Esophagus muscularis mucosa (tissue), 4 donors: ENCODE measurements around the gene RFC1. TPM values are rescaled to one million over a fixed set of nuclear protein-coding genes. Genes with fewer than 3 reads are reported as not detected.
"Not testable (repeated sequence)": the region's sequence is repeated elsewhere in the genome, so short reads cannot be mapped to it uniquely, and the experiment has no call there.

ENCODE experiments used
- DNase-seq: peaks from one replicate; pipeline ENCODE4 v3.0.0-alpha.2; 2017; ENCODE audit errors: extremely low spot score
- H3K27ac ChIP-seq, 4 donors: fragments of 200-600 bp; sonication (generic); replicated peaks in 1 of 4; 1 replicate in 3 of 4; 2 replicates in 1 of 4; pipeline ENCODE4 v1.5.1; 2016 to 2019; ENCODE audit warnings: mild to moderate bottlenecking in 1 of 4
- H3K27me3 ChIP-seq, 4 donors: fragments of 200-600 bp; sonication (generic); one replicate each; pipeline versions ENCODE4 v1.5.1 to v1.6.0; 2016 to 2019
- H3K36me3 ChIP-seq, 4 donors: fragments of 200-600 bp; sonication (generic); one replicate each; pipeline ENCODE4 v1.5.1; 2016 to 2019
- H3K4me1 ChIP-seq, 4 donors: fragments of 200-600 bp; sonication (generic); one replicate each; pipeline ENCODE4 v1.5.1; 2016 to 2019
- H3K4me3 ChIP-seq, 4 donors: fragments of 200-600 bp; sonication (generic); 1 replicate in 2 of 4; 2 replicates in 2 of 4; pipeline ENCODE4 v1.5.1; 2016 to 2019; ENCODE audit warnings: mild to moderate bottlenecking in 4 of 4, moderate library complexity in 1 of 4
- H3K9me3 ChIP-seq, 4 donors: fragments of 200-600 bp; sonication (generic); 1 replicate in 3 of 4; 2 replicates in 1 of 4; pipeline ENCODE4 v1.5.1; 2016 to 2019
- CTCF ChIP-seq, 3 experiments: fragments of 200-600 bp in 2 of 3; fragments of 450-650 bp in 1 of 3; sonication (generic) in 2 of 3; IDR thresholded peaks; one replicate each; pipeline ENCODE4 v1.5.1; 2017 to 2019; ENCODE audit warnings: antibody characterized with exemption in 3 of 3, mild to moderate bottlenecking in 2 of 3, moderate library complexity in 1 of 3
- EP300 ChIP-seq: sonication (generic); formaldehyde crosslinking; IDR thresholded peaks from one replicate; pipeline ENCODE4 v1.6.1; 2017; ENCODE audit warnings: antibody characterized with exemption
- POLR2A ChIP-seq: fragments of 450-650 bp; IDR thresholded peaks from one replicate; pipeline ENCODE4 v1.6.1; 2017; ENCODE audit warnings: antibody characterized with exemption, moderate library complexity, mild to moderate bottlenecking, low read depth
- POLR2AphosphoS5 ChIP-seq, 2 donors: sonication (generic); formaldehyde crosslinking; IDR thresholded peaks; one replicate each; pipeline ENCODE4 v1.6.1; 2017; ENCODE audit warnings: antibody characterized with exemption in 2 of 2
- WGBS: methylation state at CpG from one replicate; pipeline ENCODE4 v1.1.5; 2018; 5-methylcytosine and 5-hydroxymethylcytosine counted together
- intact Hi-C: fragments of 100-400 bp; cut with DNase I; formaldehyde crosslinking; loops from one replicate; pipeline ENCODE4 v1.15.1; 2023
- total RNA-seq, 4 donors: library from RNA; depleted of rRNA; stranded (reverse); fragments of >200 nt; gene quantifications; one replicate each; pipeline versions ENCODE4 v1.1.0 to v1.2.1, GENCODE V29; 2016

RFC1 gene
- total RNA-seq, 4 donors from 2014 or later, result 30.6 to 37.4 (median 33.9) TPM

- no peaks in the 10 kb centered on the region for H3K27me3 ChIP-seq
- peaks cover 14 to 47% (median 43%) of the 10 kb centered on the region in 4 donors for H3K4me1 ChIP-seq
- TF ChIP-seq CTCF (IDR thresholded peaks at IDR 0.05) (no peak), POLR2AphosphoS5 (IDR thresholded peaks at IDR 0.05) (no peak), EP300 (no peak), POLR2A (no peak)
- intact Hi-C loops, result no loop called here
- WGBS, result 9% methylated on average over 5 of the region's 5 CpGs
- no peaks in the 10 kb centered on the region for H3K9me3 ChIP-seq
- H3K27ac ChIP-seq, result peak overlapping the region; percentile 61 to 72 (median 66)
- no peak for DNase-seq
- H3K4me3 ChIP-seq, result peak overlapping the region; percentile 27 to 45 (median 42)
- H3K36me3 ChIP-seq, result peaks cover 0 to 24% (median 16%) of the 10 kb centered on the region in 4 donors
Observed at GRCh38 chr4:39353478-39354253, 12.5 kb downstream of the RFC1 start.

- DNase-seq, intact Hi-C loops, H3K27me3 ChIP-seq, H3K9me3 ChIP-seq: not testable (repeated sequence)
- Histone ChIP-seq H3K27ac (peak overlapping the region; percentile 61 to 72 (median 66)), H3K36me3 (peaks cover 0 to 26% (median 16%) of the 10 kb centered on the region in 4 donors), H3K4me3 (peak overlapping the region; percentile 27 to 45 (median 42)), H3K4me1 (peaks cover 14 to 47% (median 42%) of the 10 kb centered on the region in 4 donors)
- 54% methylated on average over 6 of the region's 6 CpGs for WGBS
Observed at GRCh38 chr4:39353149-39353477, 13.0 kb downstream of the RFC1 start.

GRCh38 chr4:39349326-39349725 is 16.8 kb downstream of the RFC1 start:
- intact Hi-C loops, result no loop called here
- DNase-seq, result no peak
- Histone ChIP-seq H3K27me3 (no peaks in the 10 kb centered on the region), H3K4me3 (no peak overlapping the region), H3K4me1 (peaks cover 12 to 24% (median 20%) of the 10 kb centered on the region in 4 donors), H3K27ac (no peak overlapping the region), H3K36me3 (peaks cover 0 to 35% (median 20%) of the 10 kb centered on the region in 4 donors), H3K9me3 (no peaks in the 10 kb centered on the region)
- TF ChIP-seq POLR2AphosphoS5 (IDR thresholded peaks at IDR 0.05) (no peak), POLR2A (no peak), EP300 (no peak), CTCF (IDR thresholded peaks at IDR 0.05) (no peak)
- WGBS, result 98% methylated on average over 2 of the region's 2 CpGs

GRCh38 chr4:39348371-39349315 is 17.5 kb downstream of the RFC1 start:
- no peak overlapping the region for H3K4me3 ChIP-seq
- no peaks in the 10 kb centered on the region for H3K9me3 ChIP-seq
- 97% methylated on average over 4 of the region's 4 CpGs for WGBS
- intact Hi-C loops, result no loop called here
- no peak for TF ChIP-seq CTCF (IDR thresholded peaks at IDR 0.05)
- no peak for TF ChIP-seq POLR2AphosphoS5 (IDR thresholded peaks at IDR 0.05)
- TF ChIP-seq POLR2A, result no peak
- TF ChIP-seq EP300, result no peak
- peaks cover 0 to 39% (median 22%) of the 10 kb centered on the region in 4 donors for H3K36me3 ChIP-seq
- no peak overlapping the region for H3K27ac ChIP-seq
- DNase-seq, result no peak
- H3K27me3 ChIP-seq, result no peaks in the 10 kb centered on the region
- peaks cover 6 to 18% (median 14%) of the 10 kb centered on the region in 4 donors for H3K4me1 ChIP-seq

- Histone ChIP-seq H3K4me1 (peaks cover 0 to 5% (median under 1%) of the 10 kb centered on the region in 4 donors), H3K4me3 (no peak overlapping the region), H3K9me3 (no peaks in the 10 kb centered on the region), H3K27me3 (no peaks in the 10 kb centered on the region), H3K36me3 (peaks cover 0 to 55% (median 29%) of the 10 kb centered on the region in 4 donors), H3K27ac (no peak overlapping the region)
- 77% methylated on average over 3 of the region's 3 CpGs for WGBS
- DNase-seq, result no peak
- TF ChIP-seq EP300 (no peak), CTCF (IDR thresholded peaks at IDR 0.05) (no peak), POLR2AphosphoS5 (IDR thresholded peaks at IDR 0.05) (no peak), POLR2A (no peak)
- intact Hi-C loops, result no loop called here
Observed at GRCh38 chr4:39346856-39347519, 19.2 kb downstream of the RFC1 start.
